GM18867 (cell line): Measurements from ENCODE around the gene BAIAP3.

ENCODE experiments used
- ATAC-seq: cut with Tn5 transposase; IDR thresholded peaks from one replicate; pipeline ENCODE4 v1.9.1; 2021; ENCODE audit warnings: mild to moderate bottlenecking, moderate library complexity; ENCODE audit not compliant: unreplicated experiment

Gene BAIAP3

GRCh38 chr16:1362807-1363206 is 29.4 kb downstream of the BAIAP3 start:
- no peak for ATAC-seq

GRCh38 chr16:1363501-1364041 is 30.1 kb downstream of the BAIAP3 start:
- ATAC-seq = peak; percentile 60

GRCh38 chr16:1364510-1364909 is 31.1 kb downstream of the BAIAP3 start:
- ATAC-seq = no peak

GRCh38 chr16:1366060-1366711 is 32.7 kb downstream of the BAIAP3 start:
- no peak for ATAC-seq

- ATAC-seq = no peak
Measured at GRCh38 chr16:1366712-1367299, 33.4 kb downstream of the BAIAP3 start.

- no peak for ATAC-seq
Measured at GRCh38 chr16:1367486-1368174, 34.2 kb downstream of the BAIAP3 start.

GRCh38 chr16:1371054-1371978 is 37.9 kb downstream of the BAIAP3 start:
- ATAC-seq = no peak

GRCh38 chr16:1372292-1372950 is 39.0 kb downstream of the BAIAP3 start:
- no peak for ATAC-seq

GRCh38 chr16:1374418-1375297 is 41.2 kb downstream of the BAIAP3 start:
- ATAC-seq = no peak

GRCh38 chr16:1375298-1375640 is 41.8 kb downstream of the BAIAP3 start:
- ATAC-seq = no peak

GRCh38 chr16:1375741-1376410 is 42.4 kb downstream of the BAIAP3 start:
- no peak for ATAC-seq

GRCh38 chr16:1377406-1378010 is 44.1 kb downstream of the BAIAP3 start:
- ATAC-seq = no peak

GRCh38 chr16:1378087-1378803 is 44.8 kb downstream of the BAIAP3 start:
- no peak for ATAC-seq

- peak; percentile 38 for ATAC-seq
Measured at GRCh38 chr16:1378804-1379303, 45.4 kb downstream of the BAIAP3 start.

GRCh38 chr16:1379304-1380076 is 46.0 kb downstream of the BAIAP3 start:
- ATAC-seq = peak; percentile 45

- no peak for ATAC-seq
Measured at GRCh38 chr16:1380195-1380594, 46.8 kb downstream of the BAIAP3 start.
